ENCODE measurements around the gene ASPHD2.

- no peak for TF ChIP-seq BACH2 (CRISPR knock-in tag; IDR thresholded peaks at IDR 0.05; ENCODE audit: borderline replicate concordance)
- no peak for TF ChIP-seq ZNF70 (CRISPR knock-in tag; IDR thresholded peaks at IDR 0.05)
- no peak for TF ChIP-seq OSR1 (CRISPR knock-in tag; IDR thresholded peaks at IDR 0.05)
- no peak for TF ChIP-seq ISL1 (CRISPR knock-in tag; IDR thresholded peaks at IDR 0.05)
- TF ChIP-seq, protein P1, sequence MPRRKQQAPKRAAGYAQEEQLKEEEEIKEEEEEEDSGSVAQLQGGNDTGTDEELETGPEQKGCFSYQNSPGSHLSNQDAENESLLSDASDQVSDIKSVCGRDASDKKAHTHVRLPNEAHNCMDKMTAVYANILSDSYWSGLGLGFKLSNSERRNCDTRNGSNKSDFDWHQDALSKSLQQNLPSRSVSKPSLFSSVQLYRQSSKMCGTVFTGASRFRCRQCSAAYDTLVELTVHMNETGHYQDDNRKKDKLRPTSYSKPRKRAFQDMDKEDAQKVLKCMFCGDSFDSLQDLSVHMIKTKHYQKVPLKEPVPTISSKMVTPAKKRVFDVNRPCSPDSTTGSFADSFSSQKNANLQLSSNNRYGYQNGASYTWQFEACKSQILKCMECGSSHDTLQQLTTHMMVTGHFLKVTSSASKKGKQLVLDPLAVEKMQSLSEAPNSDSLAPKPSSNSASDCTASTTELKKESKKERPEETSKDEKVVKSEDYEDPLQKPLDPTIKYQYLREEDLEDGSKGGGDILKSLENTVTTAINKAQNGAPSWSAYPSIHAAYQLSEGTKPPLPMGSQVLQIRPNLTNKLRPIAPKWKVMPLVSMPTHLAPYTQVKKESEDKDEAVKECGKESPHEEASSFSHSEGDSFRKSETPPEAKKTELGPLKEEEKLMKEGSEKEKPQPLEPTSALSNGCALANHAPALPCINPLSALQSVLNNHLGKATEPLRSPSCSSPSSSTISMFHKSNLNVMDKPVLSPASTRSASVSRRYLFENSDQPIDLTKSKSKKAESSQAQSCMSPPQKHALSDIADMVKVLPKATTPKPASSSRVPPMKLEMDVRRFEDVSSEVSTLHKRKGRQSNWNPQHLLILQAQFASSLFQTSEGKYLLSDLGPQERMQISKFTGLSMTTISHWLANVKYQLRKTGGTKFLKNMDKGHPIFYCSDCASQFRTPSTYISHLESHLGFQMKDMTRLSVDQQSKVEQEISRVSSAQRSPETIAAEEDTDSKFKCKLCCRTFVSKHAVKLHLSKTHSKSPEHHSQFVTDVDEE (CRISPR knock-in tag; IDR thresholded peaks at IDR 0.05): no peak
- TF ChIP-seq ESRRG (CRISPR knock-in tag; IDR thresholded peaks at IDR 0.05): no peak
- TF ChIP-seq, protein P2, sequence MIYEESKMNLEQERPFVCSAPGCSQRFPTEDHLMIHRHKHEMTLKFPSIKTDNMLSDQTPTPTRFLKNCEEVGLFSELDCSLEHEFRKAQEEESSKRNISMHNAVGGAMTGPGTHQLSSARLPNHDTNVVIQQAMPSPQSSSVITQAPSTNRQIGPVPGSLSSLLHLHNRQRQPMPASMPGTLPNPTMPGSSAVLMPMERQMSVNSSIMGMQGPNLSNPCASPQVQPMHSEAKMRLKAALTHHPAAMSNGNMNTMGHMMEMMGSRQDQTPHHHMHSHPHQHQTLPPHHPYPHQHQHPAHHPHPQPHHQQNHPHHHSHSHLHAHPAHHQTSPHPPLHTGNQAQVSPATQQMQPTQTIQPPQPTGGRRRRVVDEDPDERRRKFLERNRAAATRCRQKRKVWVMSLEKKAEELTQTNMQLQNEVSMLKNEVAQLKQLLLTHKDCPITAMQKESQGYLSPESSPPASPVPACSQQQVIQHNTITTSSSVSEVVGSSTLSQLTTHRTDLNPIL (CRISPR knock-in tag; IDR thresholded peaks at IDR 0.05; ENCODE audit: low read depth): no peak
- TF ChIP-seq ZFP3 (CRISPR knock-in tag; IDR thresholded peaks at IDR 0.05): no peak
- no peak for TF ChIP-seq CSDC2 (CRISPR knock-in tag; IDR thresholded peaks at IDR 0.05)
- TF ChIP-seq PPARA (CRISPR knock-in tag; IDR thresholded peaks at IDR 0.05; ENCODE audit: borderline replicate concordance): no peak
Measured at GRCh38 chr22:26448941-26449340, 19.9 kb downstream of the ASPHD2 start.
